A172 (cell line): ENCODE data around the gene NIPAL4. TPM values are rescaled to one million over a fixed set of nuclear protein-coding genes. Genes with fewer than 3 reads are reported as not detected.

Experiments
- DNase-seq: peaks from one replicate; pipeline ENCODE4 v3.0.0-alpha.2; 2015; ENCODE audit warnings: low spot score
- total RNA-seq: library from RNA; depleted of rRNA; stranded (reverse); fragments of >200 nt; shearing (Covaris generic); gene quantifications from 2 replicates; pipeline ENCODE4 v1.2.3, GENCODE V29; 2014; rRNA removed

Gene NIPAL4
- total RNA-seq, 1 experiment from 2014 or later = 1.2 TPM

- DNase-seq = peak; percentile 92
Observed at GRCh38 chr5:157516006-157516405, 56.0 kb downstream of the NIPAL4 start.

GRCh38 chr5:157516626-157517325, 56.8 kb downstream of the NIPAL4 start:
- peak; percentile 95 for DNase-seq

- DNase-seq = no peak
Observed at GRCh38 chr5:157518963-157519362, 59.0 kb downstream of the NIPAL4 start.

GRCh38 chr5:157519579-157520253, 59.7 kb downstream of the NIPAL4 start:
- DNase-seq = no peak

- DNase-seq = peak; percentile 54
Observed at GRCh38 chr5:157520911-157521703, 61.1 kb downstream of the NIPAL4 start.

GRCh38 chr5:157521704-157522029, 61.7 kb downstream of the NIPAL4 start:
- no peak for DNase-seq

- DNase-seq = no peak
Observed at GRCh38 chr5:157523976-157524375, 64.0 kb downstream of the NIPAL4 start.

Other genes starting within 250 kb of the NIPAL4 start
- gene CYFIP2, start 194.1 kb upstream of the NIPAL4 start, total RNA-seq = 24.7 and 47.7 TPM in 2 replicates
- 43.1 and 50.3 TPM in 2 replicates for gene ADAM19, start 115.6 kb downstream of the NIPAL4 start, total RNA-seq
- gene SOX30, start 192.2 kb downstream of the NIPAL4 start, total RNA-seq = not detected in 2 replicates
- not detected in 2 replicates for gene C5orf52, start 211.3 kb downstream of the NIPAL4 start, total RNA-seq